Natural killer cell (primary cell): ENCODE measurements around the gene CFHR2. TPM values are rescaled to one million over a fixed set of nuclear protein-coding genes. Genes with fewer than 3 reads are reported as not detected.
"Not testable (repeated sequence)": the region's sequence is repeated elsewhere in the genome, so short reads cannot be mapped to it uniquely, and the experiment has no call there.

Experiments used
- ATAC-seq, 3 donors: fragments of 150-1000 bp in 2 of 3; fragments of 200-7000 bp in 1 of 3; cut with Tn5 transposase; 1 replicate in 1 of 3; 2 replicates in 2 of 3; pipeline ENCODE4 v1.10.0; 2021; ENCODE audit warnings: mild to moderate bottlenecking in 2 of 3, moderate library complexity in 2 of 3
- DNase-seq, 2 donors: peaks; one replicate each; pipeline versions ENCODE4 v3.0.0 to v3.0.0-alpha.2; 2013 to 2021; ENCODE audit warnings: mixed read lengths in 1 of 2
- H3K27ac ChIP-seq: one replicate; pipeline ENCODE4 v1.5.1; 2013; ENCODE audit warnings: mild to moderate bottlenecking, low read length
- H3K27me3 ChIP-seq: one replicate; pipeline ENCODE4 v1.6.1; 2013; ENCODE audit warnings: low read length; ENCODE audit not compliant: control insufficient read depth, insufficient read depth
- H3K36me3 ChIP-seq: one replicate; pipeline ENCODE4 v1.6.1; 2013; ENCODE audit warnings: low read length; ENCODE audit not compliant: control insufficient read depth, insufficient read depth
- H3K4me1 ChIP-seq: one replicate; pipeline ENCODE4 v1.6.1; 2013; ENCODE audit warnings: low read length; ENCODE audit not compliant: control insufficient read depth, insufficient read depth
- H3K4me3 ChIP-seq: one replicate; pipeline ENCODE4 v1.5.1; 2013; ENCODE audit warnings: low read length
- H3K9me3 ChIP-seq: one replicate; pipeline ENCODE4 v1.6.1; 2013; ENCODE audit warnings: low read length; ENCODE audit not compliant: control insufficient read depth, insufficient read depth
- H3K27ac Mint-ChIP-seq, 2 donors: one replicate each; pipeline ENCODE4 v1.8.0; 2022; ENCODE audit warnings: mild to moderate bottlenecking in 2 of 2, mixed read lengths in 2 of 2, moderate library complexity in 1 of 2
- H3K27me3 Mint-ChIP-seq, 2 donors: one replicate each; pipeline ENCODE4 v1.8.0; 2022; ENCODE audit warnings: low read depth in 2 of 2, mixed read lengths in 2 of 2
- H3K36me3 Mint-ChIP-seq: one replicate; pipeline ENCODE4 v1.8.0; 2022; ENCODE audit warnings: mixed read lengths
- H3K4me1 Mint-ChIP-seq, 2 donors: one replicate each; pipeline ENCODE4 v1.8.0; 2022; ENCODE audit warnings: mixed read lengths in 2 of 2
- H3K4me3 Mint-ChIP-seq: one replicate; pipeline ENCODE4 v1.8.0; 2022; ENCODE audit warnings: mild to moderate bottlenecking, moderate library complexity, mixed read lengths
- H3K9me3 Mint-ChIP-seq, 2 donors: one replicate each; pipeline ENCODE4 v1.8.0; 2022; ENCODE audit warnings: mixed read lengths in 2 of 2
- CTCF ChIP-seq: fragments of 200-600 bp; IDR thresholded peaks from one replicate; pipeline ENCODE4 v1.8.0; 2022; ENCODE audit warnings: antibody characterized with exemption
- WGBS: methylation state at CpG from one replicate; pipeline ENCODE4 v1.1.7; 2013; ENCODE audit warnings: missing lambda C conversion rate; ENCODE audit not compliant: insufficient coverage; 5-methylcytosine and 5-hydroxymethylcytosine counted together
- intact Hi-C: fragments of 100-400 bp; cut with micrococcal nuclease; formaldehyde crosslinking; loops from one replicate; pipeline ENCODE4 v1.14.2; 2022
- total RNA-seq, 4 donors: library from RNA; stranded (reverse); fragments of 120-200 nt in 1 of 4; gene quantifications; one replicate each; pipeline versions ENCODE4 v1.2.3 to v1.2.4, GENCODE V29; 2013 to 2022

The CFHR2 gene
- total RNA-seq, 3 donors from 2014 or later (not counting 1 experiment from before 2014, with no cell fraction given), result not detected

- H3K27me3 ChIP-seq, result no peaks in the 10 kb centered on the region
- H3K27me3 Mint-ChIP-seq, result no peaks in the 10 kb centered on the region
- DNase-seq, result no peak
- H3K4me3 Mint-ChIP-seq, result no peak within 1 kb of the TSS
- H3K9me3 ChIP-seq, result no peaks in the 10 kb centered on the region
- H3K36me3 ChIP-seq, result no peaks in the 10 kb centered on the region
- H3K27ac Mint-ChIP-seq, result no peak within 1 kb of the TSS
- no peaks in the 10 kb centered on the region for H3K4me1 Mint-ChIP-seq
- H3K27ac ChIP-seq, result no peak within 1 kb of the TSS
- no peaks in the 10 kb centered on the region for H3K36me3 Mint-ChIP-seq
- H3K4me1 ChIP-seq, result no peaks in the 10 kb centered on the region
- 0% methylated on average over 1 of the region's 5 CpGs for WGBS
- no peak for TF ChIP-seq CTCF
- peaks cover 0 to 2% of the 10 kb centered on the region in 2 donors for H3K9me3 Mint-ChIP-seq
- ATAC-seq, result no peak
- intact Hi-C loops, result no loop called here
- no peak within 1 kb of the TSS for H3K4me3 ChIP-seq
Observed at GRCh38 chr1:196977278-196977677, 33.7 kb downstream of the CFHR2 start, which contains the start of gene CFHR5. Gene CFHR5, plus strand, starts transcription at chr1:196977556. Its CDS starts 109 bp downstream, at chr1:196977665.

GRCh38 chr1:196980859-196981258 lies 37.3 kb downstream of the CFHR2 start:
- Mint-ChIP-seq H3K27ac (no peak overlapping the region), H3K4me1 (no peaks in the 10 kb centered on the region), H3K27me3 (no peaks in the 10 kb centered on the region), H3K9me3 (peaks cover 0 to 2% of the 10 kb centered on the region in 2 donors), H3K36me3 (no peaks in the 10 kb centered on the region), H3K4me3 (no peak overlapping the region)
- Histone ChIP-seq H3K4me3 (no peak overlapping the region), H3K9me3 (no peaks in the 10 kb centered on the region), H3K4me1 (no peaks in the 10 kb centered on the region), H3K27ac (no peak overlapping the region), H3K27me3 (no peaks in the 10 kb centered on the region), H3K36me3 (no peaks in the 10 kb centered on the region)
- no CpG with 5 or more reads among the region's 1 CpG for WGBS
- intact Hi-C loops, result no loop called here
- TF ChIP-seq CTCF, result no peak
- DNase-seq, result no peak
- no peak for ATAC-seq

- H3K36me3 ChIP-seq, H3K4me3 ChIP-seq, H3K9me3 Mint-ChIP-seq, H3K27me3 ChIP-seq, DNase-seq, intact Hi-C loops, H3K27ac Mint-ChIP-seq, H3K4me1 Mint-ChIP-seq, H3K36me3 Mint-ChIP-seq, H3K27me3 Mint-ChIP-seq, H3K4me3 Mint-ChIP-seq, H3K27ac ChIP-seq, H3K4me1 ChIP-seq, ATAC-seq, H3K9me3 ChIP-seq: not testable (repeated sequence)
- 97% methylated on average over 7 of the region's 7 CpGs for WGBS
Observed at GRCh38 chr1:196982247-196982646, 38.7 kb downstream of the CFHR2 start.

- H3K27ac Mint-ChIP-seq, H3K36me3 ChIP-seq, H3K27ac ChIP-seq, H3K9me3 Mint-ChIP-seq, H3K4me3 ChIP-seq, H3K4me1 Mint-ChIP-seq, H3K4me3 Mint-ChIP-seq, H3K9me3 ChIP-seq, ATAC-seq, H3K4me1 ChIP-seq, H3K36me3 Mint-ChIP-seq, DNase-seq, H3K27me3 ChIP-seq, intact Hi-C loops, H3K27me3 Mint-ChIP-seq: not testable (repeated sequence)
- 71% methylated on average over 8 of the region's 11 CpGs for WGBS
Observed at GRCh38 chr1:196991919-196992651, 48.5 kb downstream of the CFHR2 start.
